ENCODE data around the gene MKLN1. TPM values are rescaled to one million over a fixed set of nuclear protein-coding genes. Genes with fewer than 3 reads are reported as not detected.
"Not testable (repeated sequence)": the region's sequence is repeated elsewhere in the genome, so short reads cannot be mapped to it uniquely, and the experiment has no call there.

MKLN1 gene
- total RNA-seq, 1 experiment from 2014 or later = 11.2 TPM

- DNase-seq (ENCODE audit: low spot score) = no peak
These were observed 14.8 kb upstream of the MKLN1 start for GRCh38 chr7:131312838-131313237.

- DNase-seq (ENCODE audit: low spot score) = no peak
These were observed 7.1 kb upstream of the MKLN1 start for GRCh38 chr7:131320603-131321002.

- DNase-seq (ENCODE audit: low spot score) = no peak
These were observed 6.0 kb upstream of the MKLN1 start for GRCh38 chr7:131321656-131322055.

- no peak for DNase-seq (ENCODE audit: low spot score)
These were observed 5.6 kb upstream of the MKLN1 start for GRCh38 chr7:131322061-131322460.

- no peak for DNase-seq (ENCODE audit: low spot score)
These were observed 4.8 kb upstream of the MKLN1 start for GRCh38 chr7:131322861-131323260.

- no peak for DNase-seq (ENCODE audit: low spot score)
These were observed 2.4 kb upstream of the MKLN1 start for GRCh38 chr7:131325179-131325840.

GRCh38 chr7:131326576-131326975 lies 1.1 kb upstream of the MKLN1 start:
- DNase-seq (ENCODE audit: low spot score) = peak; percentile 51

- DNase-seq (ENCODE audit: low spot score) = no peak
These were observed 539 bp upstream of the MKLN1 start for GRCh38 chr7:131327049-131327625.

- peak; percentile 63 for DNase-seq (ENCODE audit: low spot score)
These were observed 900 bp downstream of the MKLN1 start for GRCh38 chr7:131328377-131329175.

- DNase-seq (ENCODE audit: low spot score) = peak; percentile 23
These were observed 1.5 kb downstream of the MKLN1 start for GRCh38 chr7:131329176-131329570.

- no peak for DNase-seq (ENCODE audit: low spot score)
These were observed 2.6 kb downstream of the MKLN1 start for GRCh38 chr7:131330299-131330698.

- no peak for DNase-seq (ENCODE audit: low spot score)
These were observed 4.1 kb downstream of the MKLN1 start for GRCh38 chr7:131331806-131332205.

GRCh38 chr7:131332729-131333128 lies 5.1 kb downstream of the MKLN1 start:
- DNase-seq (ENCODE audit: low spot score) = not testable (repeated sequence)

GRCh38 chr7:131335639-131336381 lies 8.1 kb downstream of the MKLN1 start:
- DNase-seq (ENCODE audit: low spot score) = no peak

- no peak for DNase-seq (ENCODE audit: low spot score)
These were observed 9.3 kb downstream of the MKLN1 start for GRCh38 chr7:131336956-131337355.

GRCh38 chr7:131338173-131338572 lies 10.5 kb downstream of the MKLN1 start:
- DNase-seq (ENCODE audit: low spot score) = no peak

- DNase-seq (ENCODE audit: low spot score) = no peak
These were observed 11.2 kb downstream of the MKLN1 start for GRCh38 chr7:131338691-131339390.

GRCh38 chr7:131341690-131342089 lies 14.0 kb downstream of the MKLN1 start:
- no peak for DNase-seq (ENCODE audit: low spot score)

GRCh38 chr7:131342864-131343442 lies 15.3 kb downstream of the MKLN1 start:
- DNase-seq (ENCODE audit: low spot score) = no peak

GRCh38 chr7:131346885-131347592 lies 19.4 kb downstream of the MKLN1 start:
- DNase-seq (ENCODE audit: low spot score) = peak; percentile 37
